HG02759 (cell line): ENCODE measurements around the gene EPAS1.

Experiments used
- ATAC-seq: cut with Tn5 transposase; IDR thresholded peaks from one replicate; pipeline ENCODE4 v1.9.1; 2021; ENCODE audit warnings: mild to moderate bottlenecking, moderate library complexity; ENCODE audit not compliant: unreplicated experiment

The EPAS1 gene

DNA sequence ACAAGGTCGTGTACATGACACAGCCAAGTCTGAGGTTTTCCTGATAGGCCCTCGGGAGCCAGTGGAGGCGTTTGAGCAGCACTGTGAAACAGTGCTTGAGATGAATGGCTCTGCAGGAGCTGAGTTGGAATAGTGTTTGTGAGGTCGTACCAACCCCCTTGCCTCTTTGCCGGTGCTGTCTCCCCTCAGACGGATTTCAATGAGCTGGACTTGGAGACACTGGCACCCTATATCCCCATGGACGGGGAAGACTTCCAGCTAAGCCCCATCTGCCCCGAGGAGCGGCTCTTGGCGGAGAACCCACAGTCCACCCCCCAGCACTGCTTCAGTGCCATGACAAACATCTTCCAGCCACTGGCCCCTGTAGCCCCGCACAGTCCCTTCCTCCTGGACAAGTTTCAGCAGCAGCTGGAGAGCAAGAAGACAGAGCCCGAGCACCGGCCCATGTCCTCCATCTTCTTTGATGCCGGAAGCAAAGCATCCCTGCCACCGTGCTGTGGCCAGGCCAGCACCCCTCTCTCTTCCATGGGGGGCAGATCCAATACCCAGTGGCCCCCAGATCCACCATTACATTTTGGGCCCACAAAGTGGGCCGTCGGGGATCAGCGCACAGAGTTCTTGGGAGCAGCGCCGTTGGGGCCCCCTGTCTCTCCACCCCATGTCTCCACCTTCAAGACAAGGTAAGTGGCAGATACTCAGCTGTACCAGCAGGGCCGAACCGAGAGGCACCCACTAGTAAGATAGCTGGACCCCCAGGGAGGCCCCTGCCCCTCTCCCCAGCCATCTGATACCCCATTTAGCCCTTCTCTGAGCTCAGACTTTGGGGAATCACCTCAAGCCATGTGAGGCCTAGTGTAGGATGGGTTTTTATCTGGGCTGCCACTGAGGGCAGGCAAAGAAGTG lies 83.1 kb downstream of the EPAS1 start:
- no peak for ATAC-seq

DNA sequence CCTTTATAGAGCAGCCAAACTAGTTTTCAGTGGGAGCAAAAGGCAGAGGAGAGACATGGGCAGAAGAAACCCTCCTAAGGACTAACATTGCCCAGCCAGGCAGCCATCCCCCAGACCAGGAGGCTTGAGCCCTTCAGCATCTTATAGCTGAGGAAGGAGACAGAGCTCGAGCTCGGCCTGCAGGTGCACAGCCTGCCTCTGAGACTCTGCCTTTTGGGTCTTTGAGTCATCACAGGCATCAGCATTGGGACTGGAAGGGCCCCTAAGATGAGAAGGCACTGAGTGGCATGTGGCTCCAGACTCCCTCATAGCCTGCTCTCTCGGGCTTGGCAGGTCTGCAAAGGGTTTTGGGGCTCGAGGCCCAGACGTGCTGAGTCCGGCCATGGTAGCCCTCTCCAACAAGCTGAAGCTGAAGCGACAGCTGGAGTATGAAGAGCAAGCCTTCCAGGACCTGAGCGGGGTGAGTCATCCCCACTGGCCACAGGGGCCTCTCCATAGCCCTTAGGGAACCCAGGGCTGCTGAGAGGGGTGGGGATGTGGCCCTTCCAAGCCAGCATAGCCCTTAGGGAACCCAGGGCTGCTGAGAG lies 84.1 kb downstream of the EPAS1 start:
- no peak for ATAC-seq

DNA sequence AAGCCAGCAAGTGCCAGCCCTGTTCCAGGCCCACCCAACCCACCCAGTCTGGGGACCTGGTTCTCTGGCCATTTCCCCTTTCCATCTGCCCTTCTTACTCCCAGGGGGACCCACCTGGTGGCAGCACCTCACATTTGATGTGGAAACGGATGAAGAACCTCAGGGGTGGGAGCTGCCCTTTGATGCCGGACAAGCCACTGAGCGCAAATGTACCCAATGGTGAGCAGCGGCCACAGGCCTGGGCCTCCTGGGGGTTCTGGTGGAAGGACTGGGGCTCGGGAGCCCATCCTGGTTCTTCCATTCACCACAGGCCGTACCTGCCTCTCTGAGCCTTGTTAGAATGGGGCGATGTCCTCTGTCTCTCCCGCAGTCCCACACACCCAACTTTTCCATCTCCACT lies 84.7 kb downstream of the EPAS1 start:
- ATAC-seq, result no peak

DNA sequence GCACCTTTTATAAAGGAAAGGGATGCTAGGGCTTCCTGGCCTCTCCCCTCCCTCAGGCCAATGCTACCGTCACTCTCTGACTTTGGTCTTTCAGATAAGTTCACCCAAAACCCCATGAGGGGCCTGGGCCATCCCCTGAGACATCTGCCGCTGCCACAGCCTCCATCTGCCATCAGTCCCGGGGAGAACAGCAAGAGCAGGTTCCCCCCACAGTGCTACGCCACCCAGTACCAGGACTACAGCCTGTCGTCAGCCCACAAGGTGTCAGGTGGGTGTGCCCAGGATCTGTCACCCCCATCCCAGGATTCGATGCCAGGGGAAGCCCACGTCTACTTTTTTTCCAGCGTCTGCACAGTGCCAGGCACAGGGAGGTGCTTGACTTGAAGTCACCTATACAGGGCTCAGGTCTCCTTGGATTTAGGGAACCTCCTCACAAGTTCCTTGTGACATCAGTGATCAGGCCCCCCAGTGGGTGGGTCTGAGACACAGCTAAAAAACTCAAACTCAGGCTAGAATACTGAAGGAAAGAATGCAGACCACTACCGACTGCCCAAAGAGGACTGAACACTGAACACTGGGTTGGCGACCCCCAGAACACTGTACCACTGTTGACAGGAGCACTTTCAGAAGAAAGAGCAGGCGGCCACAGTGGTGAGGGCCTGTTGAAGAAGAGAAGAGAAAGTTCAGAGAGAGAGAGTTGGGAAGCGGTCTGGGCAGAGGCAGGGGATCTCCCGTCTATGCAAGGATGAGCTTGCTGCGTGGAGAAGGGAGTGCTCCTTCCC lies 85.3 kb downstream of the EPAS1 start:
- no peak for ATAC-seq

DNA sequence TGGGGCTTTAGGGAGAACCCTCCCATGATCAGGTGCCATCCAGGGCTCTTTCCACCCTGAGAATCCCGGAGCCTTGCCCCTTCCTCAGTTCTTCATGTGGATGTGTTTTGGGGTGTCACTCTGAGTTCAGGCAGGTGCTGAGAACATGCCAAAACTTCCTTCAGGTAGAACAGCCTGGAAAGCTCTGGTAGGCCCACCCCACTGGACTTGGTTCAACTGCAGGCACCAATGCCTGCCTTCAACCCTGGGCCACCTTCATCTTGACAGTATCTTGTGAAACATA lies 85.8 kb downstream of the EPAS1 start:
- no peak for ATAC-seq

DNA sequence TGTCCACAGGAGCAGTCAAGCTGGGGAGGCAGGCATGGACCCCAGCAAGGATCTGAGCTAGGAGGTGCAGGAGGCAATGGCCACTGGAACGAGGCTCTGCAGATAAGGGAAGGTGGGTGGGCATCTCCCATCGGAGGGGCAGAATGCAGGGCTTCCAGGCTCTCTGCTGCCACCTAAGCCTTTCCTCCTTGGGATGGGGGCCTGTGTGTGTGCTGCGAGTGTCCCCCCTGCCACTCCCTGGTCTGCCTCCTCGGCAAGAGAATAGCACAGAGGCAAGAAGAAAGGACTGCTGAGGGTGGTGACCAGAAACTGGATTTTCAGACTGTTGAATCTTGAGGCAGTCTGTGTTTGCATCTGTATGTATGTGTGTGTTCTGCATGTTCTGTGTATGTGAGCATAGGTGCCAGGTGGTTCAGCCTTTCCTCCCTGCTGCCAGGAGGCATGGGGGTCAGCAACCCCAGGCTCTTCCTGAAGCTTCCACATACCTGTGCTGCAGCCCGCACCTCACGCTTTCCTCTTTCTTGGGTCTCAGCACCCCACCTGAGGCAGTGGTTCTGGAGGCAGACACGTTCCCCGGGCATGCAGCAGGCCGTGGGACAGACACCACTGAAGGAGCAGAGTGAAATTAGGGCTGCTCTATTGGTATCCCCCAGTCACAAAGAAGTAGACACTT lies 86.7 kb downstream of the EPAS1 start:
- ATAC-seq, result no peak

DNA sequence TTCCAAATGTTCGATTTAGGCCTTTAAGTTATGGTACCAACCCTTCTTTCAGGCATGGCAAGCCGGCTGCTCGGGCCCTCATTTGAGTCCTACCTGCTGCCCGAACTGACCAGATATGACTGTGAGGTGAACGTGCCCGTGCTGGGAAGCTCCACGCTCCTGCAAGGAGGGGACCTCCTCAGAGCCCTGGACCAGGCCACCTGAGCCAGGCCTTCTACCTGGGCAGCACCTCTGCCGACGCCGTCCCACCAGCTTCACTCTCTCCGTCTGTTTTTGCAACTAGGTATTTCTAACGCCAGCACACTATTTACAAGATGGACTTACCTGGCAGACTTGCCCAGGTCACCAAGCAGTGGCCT lies 87.2 kb downstream of the EPAS1 start:
- no peak for ATAC-seq

DNA sequence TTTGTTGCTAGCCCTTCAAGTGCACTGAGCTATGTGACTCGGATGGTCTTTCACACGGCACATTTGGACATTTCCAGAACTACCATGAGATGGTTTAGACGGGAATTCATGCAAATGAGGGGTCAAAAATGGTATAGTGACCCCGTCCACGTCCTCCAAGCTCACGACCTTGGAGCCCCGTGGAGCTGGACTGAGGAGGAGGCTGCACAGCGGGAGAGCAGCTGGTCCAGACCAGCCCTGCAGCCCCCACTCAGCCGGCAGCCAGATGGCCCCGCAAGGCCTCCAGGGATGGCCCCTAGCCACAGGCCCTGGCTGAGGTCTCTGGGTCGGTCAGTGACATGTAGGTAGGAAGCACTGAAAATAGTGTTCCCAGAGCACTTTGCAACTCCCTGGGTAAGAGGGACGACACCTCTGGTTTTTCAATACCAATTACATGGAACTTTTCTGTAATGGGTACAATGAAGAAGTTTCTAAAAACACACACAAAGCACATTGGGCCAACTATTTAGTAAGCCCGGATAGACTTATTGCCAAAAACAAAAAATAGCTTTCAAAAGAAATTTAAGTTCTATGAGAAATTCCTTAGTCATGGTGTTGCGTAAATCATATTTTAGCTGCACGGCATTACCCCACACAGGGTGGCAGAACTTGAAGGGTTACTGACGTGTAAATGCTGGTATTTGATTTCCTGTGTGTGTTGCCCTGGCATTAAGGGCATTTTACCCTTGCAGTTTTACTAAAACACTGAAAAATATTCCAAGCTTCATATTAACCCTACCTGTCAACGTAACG lies 88.8 kb downstream of the EPAS1 start:
- no peak for ATAC-seq

DNA sequence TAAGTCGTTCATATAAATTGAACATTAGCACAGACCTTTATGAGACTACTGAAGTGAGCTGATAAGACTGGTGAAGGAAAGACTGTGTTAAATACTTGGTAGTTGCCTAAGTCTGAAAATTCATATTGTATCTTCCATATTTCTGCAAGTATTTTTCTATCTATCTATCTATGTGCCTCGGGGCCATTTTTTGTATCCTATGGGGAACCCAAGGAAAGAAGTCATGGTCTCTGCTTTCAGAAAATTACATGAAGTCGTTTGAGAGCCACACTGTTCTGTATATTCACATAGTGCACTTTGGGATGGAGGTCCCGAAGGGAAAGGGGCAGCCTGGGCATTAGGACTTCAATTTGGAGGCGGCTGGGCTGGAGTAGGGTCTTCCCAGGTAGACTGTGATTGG lies 89.6 kb downstream of the EPAS1 start:
- no peak for ATAC-seq

DNA sequence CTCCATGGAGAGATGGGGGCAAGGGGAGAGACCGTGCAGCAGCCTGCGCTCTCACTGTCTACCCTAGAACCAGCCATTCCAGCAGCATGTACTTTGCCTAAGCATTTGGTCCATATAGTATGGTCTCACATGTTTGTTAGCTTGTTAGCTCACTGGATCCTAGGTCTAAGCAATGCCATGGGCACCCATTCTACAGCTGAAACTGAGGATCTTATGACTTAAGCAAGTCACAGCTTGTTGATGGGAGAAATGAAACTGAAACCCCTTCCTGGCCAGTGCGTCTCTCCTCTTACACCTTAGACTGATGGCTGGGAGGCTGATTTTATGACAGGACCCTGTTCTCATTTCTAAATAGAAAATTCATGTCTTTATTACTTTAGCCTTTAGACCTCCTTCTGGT lies 90.1 kb downstream of the EPAS1 start:
- no peak for ATAC-seq

DNA sequence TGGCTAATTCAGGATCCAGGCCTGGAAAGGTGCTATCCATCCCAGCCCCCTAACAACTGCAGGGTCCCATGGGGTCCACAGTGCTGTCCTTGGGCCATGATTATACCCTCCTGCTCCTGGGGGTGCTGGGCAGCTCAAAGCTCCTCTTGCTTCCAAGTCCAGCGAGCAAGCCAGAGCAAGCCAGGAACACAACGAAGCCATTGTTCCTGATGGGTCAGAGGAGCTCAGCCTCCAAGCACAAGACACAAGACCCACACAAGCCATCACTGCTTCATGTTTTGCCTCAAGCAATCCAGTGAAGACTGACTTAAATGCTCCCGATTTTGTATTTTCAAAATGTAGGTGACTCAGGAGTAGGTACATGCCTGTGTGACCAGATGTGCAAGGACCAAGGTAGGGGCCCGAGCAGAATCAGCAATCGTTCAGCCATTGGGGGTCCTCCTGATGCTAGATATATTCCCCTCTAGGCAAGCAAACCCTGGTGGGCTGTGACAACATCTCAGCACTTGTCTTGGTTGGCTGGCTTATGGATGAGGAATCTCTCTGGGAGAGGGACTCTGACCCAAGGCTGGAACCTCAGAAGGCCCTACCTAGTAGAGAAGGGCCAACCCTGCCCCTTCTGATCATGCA lies 90.8 kb downstream of the EPAS1 start:
- ATAC-seq, result no peak

DNA sequence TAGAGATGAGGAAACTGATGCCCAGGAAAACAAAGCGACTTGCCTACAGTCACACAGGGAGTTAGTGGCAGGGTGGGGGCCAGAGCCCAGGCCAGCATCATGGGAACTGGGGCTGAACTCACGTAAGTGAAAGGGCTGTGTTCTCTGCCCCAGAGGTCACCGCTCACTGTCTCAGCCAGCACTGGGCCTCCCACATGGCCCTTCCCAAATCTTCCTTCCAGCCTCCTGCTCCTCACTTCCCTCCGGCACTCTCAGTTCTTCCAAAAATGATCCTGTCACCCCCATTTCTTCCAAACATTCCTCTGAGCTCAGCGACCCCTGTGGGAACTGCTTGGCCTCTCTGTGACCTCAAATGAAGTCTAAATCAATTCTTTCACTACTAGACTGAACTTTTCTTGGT lies 91.7 kb downstream of the EPAS1 start:
- ATAC-seq, result no peak

DNA sequence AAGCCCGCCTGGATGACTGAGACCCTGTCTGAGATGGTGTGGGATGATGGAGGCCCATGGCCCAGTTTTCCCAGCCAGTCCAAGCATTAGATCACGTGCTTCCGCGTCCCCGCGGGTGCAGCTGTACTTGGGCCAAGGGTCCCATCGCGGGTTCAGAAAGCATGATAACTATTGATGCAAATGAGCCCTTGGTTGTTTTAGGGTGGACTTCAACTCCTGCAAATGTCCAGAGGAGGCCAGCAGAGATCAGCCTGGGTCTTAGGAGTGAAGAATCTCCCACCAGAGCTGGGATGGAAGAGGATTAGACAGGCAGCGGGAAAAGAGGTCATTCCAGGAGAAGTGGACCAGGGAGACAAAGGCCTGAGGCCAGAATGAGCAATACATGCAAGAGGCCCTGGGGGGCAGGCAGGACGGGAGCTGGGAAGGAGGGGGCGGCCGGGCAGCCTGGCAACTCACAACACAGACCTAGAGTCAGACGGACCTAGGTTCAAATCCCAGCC lies 92.3 kb downstream of the EPAS1 start:
- no peak for ATAC-seq

DNA sequence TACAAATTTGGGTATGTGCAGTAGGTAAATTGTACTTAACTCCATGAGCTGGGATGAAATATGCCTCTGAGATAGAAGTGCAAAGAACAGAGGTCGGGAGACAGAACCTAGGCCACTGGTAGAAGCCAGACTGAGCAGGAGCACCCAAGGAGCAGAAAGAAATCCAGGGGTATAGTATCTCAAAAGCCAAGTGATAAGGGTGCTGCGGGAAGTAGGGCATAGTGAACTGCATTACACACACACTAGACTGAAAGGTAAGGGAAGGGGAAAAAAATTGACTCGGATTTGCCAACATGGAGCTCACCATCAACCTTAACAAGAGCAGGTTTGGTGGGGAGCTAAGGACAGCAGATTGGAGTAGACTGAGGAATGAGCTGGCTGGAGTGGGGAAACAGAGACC lies 92.8 kb downstream of the EPAS1 start:
- no peak for ATAC-seq

DNA sequence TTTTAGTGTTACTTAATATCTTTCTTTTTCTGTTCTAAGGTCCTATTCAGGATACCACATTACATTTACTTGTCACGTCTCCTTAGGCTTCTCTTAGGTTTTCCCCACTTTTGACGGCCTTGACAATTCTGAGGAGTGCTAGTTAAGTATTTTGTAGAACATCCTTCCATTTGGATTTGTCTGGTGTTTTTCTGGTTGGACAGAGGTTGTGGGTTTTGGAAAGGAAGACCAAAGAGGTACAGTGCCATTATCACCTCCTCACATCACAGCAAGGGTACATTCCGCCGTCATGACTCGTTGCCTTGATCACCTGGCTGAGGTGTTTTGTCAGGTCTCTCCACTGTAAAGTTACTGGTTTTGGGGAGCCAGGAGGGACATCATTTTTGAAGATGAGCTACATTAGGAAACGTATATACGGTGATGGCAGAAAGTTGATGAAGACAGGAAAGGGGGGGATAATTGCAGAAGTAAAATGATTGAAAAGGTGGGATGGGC lies 93.7 kb downstream of the EPAS1 start:
- no peak for ATAC-seq

DNA sequence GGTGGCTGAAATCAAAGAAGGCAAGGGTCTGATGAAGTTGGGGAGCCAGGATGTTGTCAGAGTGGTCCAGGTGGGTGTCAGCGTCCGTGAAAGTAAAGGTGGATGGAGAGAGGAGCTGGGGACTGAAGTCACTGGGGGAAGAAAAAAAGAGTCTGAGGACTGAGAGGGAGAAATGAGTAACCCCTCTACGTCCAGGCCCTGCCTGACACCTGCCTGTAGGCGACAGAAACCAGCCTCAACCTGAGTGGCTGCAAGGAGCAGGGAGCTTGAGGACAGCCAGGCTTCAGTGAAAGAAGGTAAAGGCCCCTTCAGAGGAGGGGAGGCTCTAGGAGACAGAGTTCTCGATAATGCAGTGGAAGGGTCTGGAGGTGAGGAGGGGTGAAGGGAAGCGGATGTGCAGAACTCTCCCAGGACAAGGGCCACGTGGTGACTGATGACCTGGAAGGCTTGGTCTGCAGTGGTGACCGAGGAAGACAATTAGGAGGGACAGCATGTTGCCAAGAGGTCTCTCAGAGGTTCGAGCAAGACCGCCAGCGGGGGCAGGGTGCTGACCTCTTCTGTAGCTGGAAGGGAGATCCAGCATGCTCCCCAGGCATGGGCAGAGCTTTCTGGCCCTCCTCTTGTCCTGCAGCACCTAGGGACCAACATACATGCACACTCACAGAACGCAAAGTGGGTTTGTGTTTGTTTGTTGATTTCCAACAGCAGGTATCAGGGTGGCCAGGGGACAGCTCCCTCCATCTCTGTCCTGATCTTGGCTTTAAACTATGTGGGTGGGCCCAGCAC lies 95.5 kb downstream of the EPAS1 start:
- no peak for ATAC-seq

DNA sequence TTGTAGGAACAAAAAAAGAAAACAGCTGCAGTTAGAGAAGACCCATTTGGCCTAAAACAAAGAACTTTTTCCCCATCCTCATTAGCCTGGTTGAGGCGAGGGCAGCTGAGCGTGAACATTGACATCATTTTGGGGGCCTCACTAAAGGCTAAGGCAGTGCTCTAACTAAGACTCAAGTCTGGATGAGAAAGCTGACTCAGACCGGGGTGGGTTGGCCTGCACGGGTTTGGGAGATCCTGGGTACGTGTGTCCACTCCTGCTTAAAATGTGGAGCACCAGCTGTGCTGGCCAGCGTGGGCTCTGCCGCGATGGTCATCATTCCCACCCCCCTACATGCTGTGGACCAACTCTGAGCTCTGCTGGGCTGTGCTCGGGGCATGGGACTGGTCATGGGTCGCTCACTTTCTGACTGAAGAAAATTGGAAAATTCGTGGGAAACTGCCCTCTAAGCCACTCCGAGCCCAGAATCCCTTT lies 96.2 kb downstream of the EPAS1 start:
- ATAC-seq, result no peak

DNA sequence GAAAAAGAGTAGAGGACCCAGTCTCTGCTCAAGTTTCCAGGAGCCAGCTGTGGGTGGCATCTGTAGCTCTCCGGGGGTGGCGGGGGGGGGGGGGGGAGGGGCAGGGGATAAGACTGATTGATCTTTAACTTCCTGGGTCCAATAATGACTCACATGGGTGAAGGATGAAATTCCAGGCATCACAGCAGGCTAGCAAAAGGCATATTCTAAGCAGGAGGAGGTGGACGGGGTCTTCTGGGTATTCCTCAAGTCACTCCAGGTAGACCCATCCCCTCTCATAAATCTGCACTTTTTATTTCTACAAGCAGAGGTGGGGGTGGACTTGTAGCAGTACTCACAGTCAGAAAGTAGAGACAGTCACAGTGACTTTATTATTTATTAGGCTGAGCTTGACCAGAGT lies 96.7 kb downstream of the EPAS1 start:
- no peak for ATAC-seq
